Endothelial cell (in vitro differentiated cells): ENCODE data around the gene TBX5. TPM values are rescaled to one million over a fixed set of nuclear protein-coding genes. Genes with fewer than 3 reads are reported as not detected.

Experiments
- DNase-seq: peaks from one replicate; pipeline ENCODE4 v3.0.0; 2021; ENCODE audit warnings: low spot score
- H3K27ac Mint-ChIP-seq: one replicate; pipeline ENCODE4 v1.8.0; 2021; ENCODE audit warnings: mixed read lengths, inconsistent platforms; ENCODE audit not compliant: unreplicated experiment
- H3K27me3 Mint-ChIP-seq: one replicate; pipeline ENCODE4 v1.8.0; 2021; ENCODE audit warnings: mild to moderate bottlenecking, moderate library complexity, mixed read lengths, inconsistent platforms; ENCODE audit not compliant: unreplicated experiment
- H3K36me3 Mint-ChIP-seq: one replicate; pipeline ENCODE4 v1.8.0; 2021; ENCODE audit warnings: mild to moderate bottlenecking, low read depth, mixed read lengths, inconsistent platforms; ENCODE audit not compliant: unreplicated experiment
- H3K4me1 Mint-ChIP-seq: one replicate; pipeline ENCODE4 v1.8.0; 2021; ENCODE audit warnings: mild to moderate bottlenecking, mixed read lengths, inconsistent platforms; ENCODE audit not compliant: unreplicated experiment
- H3K4me3 Mint-ChIP-seq: one replicate; pipeline ENCODE4 v1.8.0; 2021; ENCODE audit warnings: mild to moderate bottlenecking, mixed read lengths, inconsistent platforms; ENCODE audit not compliant: unreplicated experiment
- H3K9me3 Mint-ChIP-seq: one replicate; pipeline ENCODE4 v1.8.0; 2021; ENCODE audit warnings: mixed read lengths, inconsistent platforms; ENCODE audit not compliant: unreplicated experiment
- total RNA-seq: library from RNA; stranded (reverse); fragmentation: NEBNext Ultra II Directional; extraction: Animal tissue kit (Norgen Biotek cat#: 25700); gene quantifications from one replicate; pipeline ENCODE4 v1.2.1, GENCODE V29; 2021; ENCODE audit not compliant: unreplicated experiment
- TF ChIP-seq, protein P1 (sequence below): fragments of 200-600 bp; sonication (generic); IDR thresholded peaks from one replicate; pipeline ENCODE4 v1.5.0; 2021; ENCODE audit warnings: antibody characterized with exemption; ENCODE audit not compliant: unreplicated experiment

Gene TBX5
- total RNA-seq, 1 donor from 2014 or later = 0.38 TPM

DNA sequence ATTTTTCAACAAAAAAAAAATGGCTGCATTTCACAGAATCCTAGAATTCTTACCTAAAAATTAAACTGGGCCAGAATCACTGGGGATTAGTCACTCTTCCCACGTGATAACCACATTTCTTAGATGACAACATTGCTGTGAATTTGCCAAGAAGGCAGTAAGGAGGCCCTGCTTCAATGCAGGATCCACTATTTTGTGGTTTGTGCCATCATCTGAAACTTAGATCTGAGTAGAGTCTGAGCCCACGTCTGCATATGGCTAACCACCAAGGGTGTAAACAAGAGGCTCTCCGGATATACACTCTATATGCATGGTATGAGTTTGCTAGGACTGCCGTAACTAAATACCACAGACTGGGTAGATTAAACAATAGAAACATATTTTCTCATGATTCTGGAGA is 24.4 kb upstream of the TBX5 start:
- Mint-ChIP-seq H3K36me3 (no peaks in the 10 kb centered on the region), H3K4me3 (no peak overlapping the region), H3K27me3 (no peaks in the 10 kb centered on the region), H3K4me1 (no peaks in the 10 kb centered on the region), H3K9me3 (no peaks in the 10 kb centered on the region), H3K27ac (no peak overlapping the region)
- TF ChIP-seq, protein P1, sequence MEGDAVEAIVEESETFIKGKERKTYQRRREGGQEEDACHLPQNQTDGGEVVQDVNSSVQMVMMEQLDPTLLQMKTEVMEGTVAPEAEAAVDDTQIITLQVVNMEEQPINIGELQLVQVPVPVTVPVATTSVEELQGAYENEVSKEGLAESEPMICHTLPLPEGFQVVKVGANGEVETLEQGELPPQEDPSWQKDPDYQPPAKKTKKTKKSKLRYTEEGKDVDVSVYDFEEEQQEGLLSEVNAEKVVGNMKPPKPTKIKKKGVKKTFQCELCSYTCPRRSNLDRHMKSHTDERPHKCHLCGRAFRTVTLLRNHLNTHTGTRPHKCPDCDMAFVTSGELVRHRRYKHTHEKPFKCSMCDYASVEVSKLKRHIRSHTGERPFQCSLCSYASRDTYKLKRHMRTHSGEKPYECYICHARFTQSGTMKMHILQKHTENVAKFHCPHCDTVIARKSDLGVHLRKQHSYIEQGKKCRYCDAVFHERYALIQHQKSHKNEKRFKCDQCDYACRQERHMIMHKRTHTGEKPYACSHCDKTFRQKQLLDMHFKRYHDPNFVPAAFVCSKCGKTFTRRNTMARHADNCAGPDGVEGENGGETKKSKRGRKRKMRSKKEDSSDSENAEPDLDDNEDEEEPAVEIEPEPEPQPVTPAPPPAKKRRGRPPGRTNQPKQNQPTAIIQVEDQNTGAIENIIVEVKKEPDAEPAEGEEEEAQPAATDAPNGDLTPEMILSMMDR = no peak
- no peak for DNase-seq

DNA sequence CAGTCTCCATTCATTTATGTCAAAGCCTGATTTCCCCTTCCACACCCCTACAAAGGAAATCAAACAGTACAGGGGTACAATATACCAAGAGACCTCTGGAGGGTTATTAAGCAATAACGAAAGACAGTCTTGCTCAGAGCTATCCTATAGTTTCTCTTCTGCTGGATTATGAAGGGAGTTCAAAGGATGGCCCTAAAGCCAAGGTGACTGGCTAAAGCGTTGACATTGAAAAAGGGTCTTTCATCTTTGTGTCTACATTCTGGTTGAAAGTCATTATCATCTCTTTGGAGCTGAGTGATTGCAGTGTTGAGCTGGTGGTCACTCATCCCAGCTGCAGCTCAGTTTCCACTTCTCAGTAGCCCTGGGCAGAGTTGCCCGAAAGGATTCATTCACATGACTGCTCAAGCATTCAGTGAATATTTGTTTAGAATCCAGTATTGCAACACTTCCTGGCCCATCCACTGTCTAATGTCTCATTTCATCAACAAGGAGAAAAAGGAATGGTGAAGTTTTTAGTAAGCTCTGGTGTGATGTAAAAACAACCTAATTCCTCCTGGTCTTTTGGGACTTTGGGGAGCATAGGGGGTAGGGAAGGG is 19.2 kb upstream of the TBX5 start:
- Mint-ChIP-seq H3K9me3 (no peaks in the 10 kb centered on the region), H3K27ac (no peak overlapping the region), H3K36me3 (no peaks in the 10 kb centered on the region), H3K27me3 (peaks cover 3% of the 10 kb centered on the region), H3K4me3 (no peak overlapping the region), H3K4me1 (no peaks in the 10 kb centered on the region)
- no peak for DNase-seq
- TF ChIP-seq, protein P1 = no peak

DNA sequence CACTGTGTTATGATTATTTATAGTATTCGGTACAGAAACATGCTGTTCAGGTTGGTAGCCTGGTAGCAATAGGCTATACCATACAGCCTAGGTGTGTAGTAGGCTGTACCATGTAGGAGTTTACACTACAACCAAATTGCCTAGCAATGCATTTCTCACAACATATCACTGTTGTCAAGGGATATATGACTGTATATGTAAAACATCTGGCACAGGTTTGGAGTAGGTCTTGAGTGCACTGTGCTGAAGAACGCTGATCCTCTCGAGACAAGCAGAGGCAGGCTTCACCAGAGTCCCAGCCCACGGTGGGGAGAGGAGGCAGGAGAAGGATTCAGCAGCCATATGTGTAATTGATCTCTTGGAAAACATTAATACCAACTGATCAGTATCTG is 15.0 kb upstream of the TBX5 start:
- no peak overlapping the region for H3K27ac Mint-ChIP-seq

DNA sequence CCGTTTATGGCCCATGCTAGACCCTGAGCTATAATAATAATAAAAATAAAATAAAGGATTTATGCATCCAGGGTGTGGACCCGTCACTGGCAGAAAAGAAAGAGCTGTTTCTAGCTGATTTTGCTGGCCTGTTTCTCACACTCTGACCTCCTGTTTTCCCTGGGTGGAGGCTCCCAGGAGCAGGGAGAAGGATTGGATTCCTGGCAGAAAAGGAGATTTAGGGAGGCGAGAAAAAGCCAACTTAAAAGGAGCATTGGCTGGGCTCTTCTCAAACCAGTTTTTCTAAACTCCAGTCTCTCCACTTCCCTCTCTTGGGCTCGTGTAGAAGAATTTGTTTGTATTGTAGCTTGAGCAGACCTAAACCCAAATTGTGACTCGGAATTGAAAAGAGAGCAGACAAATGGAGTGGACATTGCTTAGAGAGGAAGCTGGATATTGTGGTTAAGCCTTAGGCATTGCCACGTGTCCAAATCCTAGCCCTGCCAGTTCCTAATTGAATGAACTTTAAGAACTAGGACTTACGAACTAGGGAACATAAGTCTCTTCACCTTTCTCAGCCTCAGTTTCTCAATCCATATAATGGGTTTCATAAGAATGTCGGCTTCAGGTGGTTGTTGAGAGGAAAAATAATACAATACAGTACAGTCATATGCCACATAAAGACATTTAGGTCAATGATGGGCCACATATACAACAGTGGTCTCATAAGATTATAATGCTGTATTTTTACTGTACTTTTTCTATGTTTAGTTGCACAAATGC is 14.4 kb upstream of the TBX5 start:
- DNase-seq = no peak
- no peak overlapping the region for H3K27ac Mint-ChIP-seq
- no peaks in the 10 kb centered on the region for H3K36me3 Mint-ChIP-seq
- peaks cover 16% of the 10 kb centered on the region for H3K27me3 Mint-ChIP-seq
- TF ChIP-seq, protein P1 = no peak
- no peaks in the 10 kb centered on the region for H3K4me1 Mint-ChIP-seq
- no peaks in the 10 kb centered on the region for H3K9me3 Mint-ChIP-seq
- no peak overlapping the region for H3K4me3 Mint-ChIP-seq

More for the DNA sequence above, 15.0 kb upstream of the TBX5 start:
- H3K9me3 Mint-ChIP-seq = no peaks in the 10 kb centered on the region
- TF ChIP-seq, protein P1 = no peak
- no peaks in the 10 kb centered on the region for H3K4me1 Mint-ChIP-seq
- DNase-seq = no peak
- H3K4me3 Mint-ChIP-seq = no peak overlapping the region
- no peaks in the 10 kb centered on the region for H3K36me3 Mint-ChIP-seq
- peaks cover 13% of the 10 kb centered on the region for H3K27me3 Mint-ChIP-seq

DNA sequence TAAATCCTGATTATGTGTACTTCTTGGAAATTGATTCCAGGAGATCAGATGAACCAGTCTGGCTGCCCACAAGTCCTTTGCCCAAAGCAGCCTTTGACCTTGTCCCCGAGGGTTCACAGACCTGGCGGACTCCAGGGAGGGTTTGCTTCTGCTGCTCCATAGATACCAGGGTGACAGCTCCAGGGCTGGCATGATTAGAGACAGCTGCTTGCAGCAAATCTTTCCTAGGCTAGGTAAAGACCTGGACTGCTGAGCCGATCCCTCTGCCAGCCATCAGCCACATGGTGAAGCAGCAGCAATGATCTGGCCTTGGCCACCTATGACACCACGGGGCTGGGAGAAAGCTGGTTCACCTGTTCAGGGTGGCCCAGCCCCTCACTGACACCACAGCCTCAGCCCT is 10.1 kb upstream of the TBX5 start:
- Mint-ChIP-seq H3K4me1 (peaks cover 23% of the 10 kb centered on the region), H3K36me3 (no peaks in the 10 kb centered on the region), H3K9me3 (no peaks in the 10 kb centered on the region), H3K27me3 (peaks cover 33% of the 10 kb centered on the region), H3K4me3 (no peak overlapping the region), H3K27ac (no peak overlapping the region)
- DNase-seq = no peak
- TF ChIP-seq, protein P1 = no peak
